ENCODE results near the gene TSNAXIP1.
A peak's percentile ranks its signal among the peaks of the same experiment; 100 is the strongest.

Gene TSNAXIP1

DNA sequence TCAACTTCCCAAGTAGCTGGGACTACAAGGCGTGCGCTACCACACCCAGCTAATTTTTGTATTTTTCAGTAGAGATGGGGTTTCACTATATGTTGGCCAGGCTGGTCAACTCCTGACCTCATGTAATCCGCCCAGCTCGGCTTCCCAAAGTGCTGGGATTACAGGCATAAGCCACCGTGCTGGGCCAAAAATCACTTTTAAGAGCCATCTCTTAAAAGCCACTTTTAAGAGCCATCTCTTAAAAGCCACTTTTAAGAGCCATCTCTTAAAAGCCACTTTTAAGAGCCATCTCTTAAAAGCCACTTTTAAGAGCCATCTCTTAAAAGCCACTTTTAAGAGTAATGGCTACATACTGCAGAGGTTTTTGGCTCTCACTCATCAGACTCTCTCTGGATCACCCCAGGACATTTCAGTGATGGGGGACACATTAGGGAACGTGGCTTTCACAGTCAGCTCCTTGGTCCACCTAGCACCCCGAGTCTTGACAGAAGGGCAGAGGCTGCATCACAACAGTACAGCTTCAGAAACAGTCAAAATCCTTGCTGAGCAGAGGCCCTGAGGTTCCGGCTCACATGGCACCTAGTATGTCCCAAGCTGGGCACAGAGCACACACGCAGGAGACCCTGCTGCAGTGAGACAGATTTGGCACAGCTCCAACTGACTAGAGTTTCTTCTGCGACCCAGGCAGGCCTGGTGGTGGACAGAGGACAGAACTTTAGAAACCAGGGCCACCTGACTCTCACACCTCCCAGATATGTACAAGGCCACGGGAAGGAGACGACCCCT lies 23.9 kb upstream of the TSNAXIP1 start:
- DNase-seq (ENCODE audit: low read depth) = no peak

DNA sequence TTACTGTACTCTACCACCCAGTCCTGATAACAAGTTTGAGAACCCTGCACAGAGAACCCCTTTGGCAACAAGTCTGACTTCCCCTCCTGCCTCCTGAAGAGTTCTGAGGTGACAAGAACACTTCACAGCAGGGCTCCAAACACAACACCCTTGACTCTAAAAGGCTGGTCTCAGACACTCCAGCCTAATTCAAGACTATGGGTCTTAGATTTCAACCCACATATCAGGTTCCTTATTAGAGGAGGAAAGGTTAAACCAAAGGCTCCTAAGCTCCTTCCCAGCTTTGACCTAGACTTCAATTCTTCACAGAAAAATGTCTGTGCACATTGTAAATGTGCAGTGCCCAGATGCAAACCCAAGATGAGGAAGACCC lies 23.4 kb upstream of the TSNAXIP1 start:
- DNase-seq (ENCODE audit: low read depth) = no peak

DNA sequence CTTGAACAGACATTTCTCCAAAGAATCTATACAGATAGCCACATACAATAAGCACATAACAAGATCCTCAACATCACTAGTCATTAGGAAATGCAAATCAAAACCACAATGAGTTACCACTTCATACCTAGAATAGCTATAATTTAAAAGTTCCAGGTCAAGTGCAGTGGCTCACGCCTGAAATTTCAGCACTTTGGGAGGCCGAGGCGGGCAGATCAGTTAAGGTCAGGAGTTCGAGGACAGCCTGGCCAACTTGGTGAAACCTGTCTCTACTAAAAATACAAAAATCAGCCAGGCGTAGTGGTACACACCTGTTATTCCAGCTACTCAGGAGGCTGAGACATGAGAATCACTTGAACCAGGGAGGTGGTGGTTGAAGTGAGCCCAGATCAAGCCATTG lies 20.2 kb upstream of the TSNAXIP1 start:
- no peak for DNase-seq (ENCODE audit: low read depth)

DNA sequence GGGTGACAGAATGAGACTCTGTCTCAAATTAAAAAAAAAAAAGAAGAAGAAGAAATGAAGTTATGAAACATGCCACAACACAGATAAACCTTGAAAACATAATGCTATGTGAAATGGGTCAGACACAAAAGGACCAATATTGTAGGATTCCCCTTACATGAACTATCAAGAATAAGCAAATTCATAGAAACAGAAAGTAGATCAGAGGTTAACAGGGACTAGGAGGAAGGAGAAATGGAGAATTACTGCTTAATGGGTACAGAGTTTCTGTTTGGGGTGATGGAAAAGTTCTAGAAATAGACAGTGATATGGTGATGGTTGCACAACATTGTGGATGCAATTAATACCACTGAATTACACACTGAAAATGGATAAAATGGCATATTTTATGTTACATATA lies 16.6 kb upstream of the TSNAXIP1 start:
- DNase-seq (ENCODE audit: low read depth) = no peak

DNA sequence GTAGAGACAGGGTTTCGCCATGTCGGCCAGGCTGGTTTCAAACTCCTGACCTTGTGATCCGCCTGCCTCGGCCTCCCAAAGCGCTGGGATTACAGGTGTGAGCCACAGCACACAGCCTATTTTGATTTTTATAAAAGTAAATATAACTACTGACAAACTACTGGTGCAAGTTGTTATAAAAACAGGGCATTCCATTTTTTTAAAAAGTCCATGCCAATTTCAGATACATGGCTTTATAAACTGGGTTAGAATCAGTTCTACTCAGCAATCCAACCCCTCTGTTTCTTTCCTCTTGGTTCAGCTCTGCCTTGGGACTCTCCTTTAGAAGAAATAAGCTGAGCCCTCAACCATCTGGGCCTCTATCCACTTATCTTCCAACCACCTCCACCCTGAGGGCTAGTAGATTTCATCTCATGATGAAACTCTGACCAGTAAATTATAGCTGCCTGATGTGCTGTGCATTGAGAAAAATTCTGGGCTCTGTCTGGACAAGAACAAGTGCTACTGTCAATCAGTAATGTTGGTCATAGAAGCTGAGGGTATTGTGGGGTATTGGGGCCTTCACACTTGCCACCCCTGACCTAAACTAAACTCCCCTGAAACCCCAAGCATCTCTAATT lies 10.5 kb upstream of the TSNAXIP1 start:
- no peak for DNase-seq (ENCODE audit: low read depth)

DNA sequence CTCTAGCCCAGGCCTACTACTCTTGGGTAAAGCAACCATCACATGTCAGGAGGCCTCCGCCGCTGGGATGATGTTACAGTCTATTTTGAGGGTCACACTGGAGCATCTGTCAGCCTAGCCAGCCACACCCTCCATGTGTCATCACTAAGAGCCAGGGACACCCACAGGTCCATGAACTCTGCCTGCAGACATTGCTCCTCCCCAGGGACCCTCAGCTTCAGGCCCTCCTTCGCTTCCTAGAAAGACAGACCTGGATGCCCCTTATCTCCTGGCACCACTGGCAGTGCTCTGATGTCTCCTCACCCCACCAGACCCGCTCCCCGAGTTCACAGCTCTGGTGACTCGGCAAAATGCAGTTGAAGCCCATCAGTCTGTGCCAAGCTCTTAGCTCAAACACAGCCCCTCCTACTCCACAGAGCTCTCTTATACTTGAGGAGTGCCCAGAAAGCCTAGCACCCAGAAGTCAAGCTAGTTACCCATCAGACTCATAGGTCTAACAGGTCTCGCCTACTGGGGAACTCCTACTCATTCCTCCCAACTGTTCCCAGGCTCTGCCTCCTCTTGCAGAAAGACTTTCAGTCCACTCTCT lies 6.3 kb upstream of the TSNAXIP1 start:
- no peak for DNase-seq (ENCODE audit: low read depth)

DNA sequence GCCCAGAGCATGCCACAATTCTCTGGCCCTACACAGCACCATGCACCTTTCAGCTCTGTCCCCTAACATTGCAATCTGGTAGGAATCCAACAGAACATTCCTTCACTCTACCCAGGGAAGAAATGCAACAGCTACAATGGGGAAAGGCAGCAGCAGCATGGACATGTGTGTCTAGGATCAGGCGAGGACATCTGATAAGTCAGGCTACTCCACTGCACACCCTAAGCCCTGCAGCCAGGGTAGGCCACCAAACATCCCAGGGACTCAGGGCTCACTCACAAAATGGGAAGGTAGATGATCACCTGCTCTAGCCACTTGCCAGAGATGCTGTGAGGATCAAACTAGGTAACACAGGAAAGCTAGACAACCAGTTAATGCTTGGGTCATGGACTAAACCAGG lies 5.4 kb upstream of the TSNAXIP1 start:
- no peak for DNase-seq (ENCODE audit: low read depth)

DNA sequence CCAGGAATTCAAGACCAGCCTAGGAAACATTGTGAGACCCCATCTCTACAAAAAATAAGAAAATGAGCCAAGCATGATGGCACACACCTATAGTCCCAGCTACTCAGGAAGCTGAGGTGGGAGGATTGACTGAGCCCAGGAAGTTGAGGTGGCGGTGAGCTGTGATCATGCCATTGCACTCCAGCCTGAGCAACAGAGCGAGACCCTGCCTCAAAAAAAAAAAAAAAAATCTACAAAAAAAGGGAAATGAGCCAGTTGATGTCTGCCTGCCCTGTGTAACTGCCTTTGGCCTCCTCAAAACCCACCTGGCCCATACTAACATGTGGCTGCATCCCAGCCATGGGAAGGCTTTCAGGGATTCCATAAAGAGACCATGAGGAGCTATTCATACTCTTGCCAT lies 4.8 kb upstream of the TSNAXIP1 start:
- DNase-seq (ENCODE audit: low read depth) = no peak

DNA sequence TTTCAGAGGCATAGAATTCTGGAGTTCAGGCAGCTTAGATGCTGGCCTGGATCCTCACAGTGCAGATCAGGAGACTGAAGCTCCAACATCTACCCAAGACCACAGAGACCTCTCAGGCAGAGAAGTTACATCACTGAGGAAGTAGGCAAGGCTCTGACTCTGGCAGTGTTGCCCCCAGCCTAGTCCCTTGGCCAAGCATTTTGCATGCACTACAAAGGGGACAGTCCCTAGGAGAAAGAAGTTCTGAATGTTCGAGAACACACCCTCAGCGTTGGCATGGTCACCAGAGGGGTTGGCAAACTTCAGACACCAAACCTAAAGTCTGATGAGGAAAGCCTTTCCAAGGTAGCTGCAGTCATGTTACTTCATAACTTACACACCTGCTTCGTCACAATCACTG lies 2.8 kb upstream of the TSNAXIP1 start:
- no peak for DNase-seq (ENCODE audit: low read depth)

DNA sequence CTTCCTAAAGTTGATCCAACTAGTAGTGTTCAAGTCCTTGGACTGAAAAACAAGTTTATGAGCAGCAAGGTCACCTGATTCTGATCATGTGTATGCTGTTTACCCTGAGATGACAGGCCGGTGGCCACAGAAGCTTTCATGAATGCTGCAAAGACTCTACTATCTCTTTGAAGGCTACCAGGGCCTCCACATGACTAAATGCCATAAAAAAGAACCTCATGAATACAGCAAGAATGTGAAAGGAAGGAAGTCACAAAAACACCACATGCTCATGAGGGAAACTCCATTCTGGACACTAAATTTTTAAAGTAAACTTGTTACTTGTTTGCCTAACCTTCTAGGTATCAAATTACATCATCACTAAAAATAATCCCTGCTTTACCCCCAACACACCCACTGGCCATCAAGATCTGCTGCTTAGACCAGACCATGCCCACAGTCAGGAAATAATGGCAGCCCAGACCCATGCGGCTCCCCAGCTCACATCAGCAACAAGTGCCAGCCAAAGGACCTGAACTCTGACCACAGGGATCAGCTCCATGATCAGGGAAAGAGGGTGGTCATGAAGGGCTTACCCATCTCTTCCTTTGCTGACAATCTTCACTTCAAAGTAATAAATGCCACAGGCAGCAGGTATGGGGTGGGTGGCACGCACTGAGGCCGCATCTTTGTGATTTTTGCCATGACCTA lies 1.7 kb upstream of the TSNAXIP1 start:
- no peak for DNase-seq (ENCODE audit: low read depth)

DNA sequence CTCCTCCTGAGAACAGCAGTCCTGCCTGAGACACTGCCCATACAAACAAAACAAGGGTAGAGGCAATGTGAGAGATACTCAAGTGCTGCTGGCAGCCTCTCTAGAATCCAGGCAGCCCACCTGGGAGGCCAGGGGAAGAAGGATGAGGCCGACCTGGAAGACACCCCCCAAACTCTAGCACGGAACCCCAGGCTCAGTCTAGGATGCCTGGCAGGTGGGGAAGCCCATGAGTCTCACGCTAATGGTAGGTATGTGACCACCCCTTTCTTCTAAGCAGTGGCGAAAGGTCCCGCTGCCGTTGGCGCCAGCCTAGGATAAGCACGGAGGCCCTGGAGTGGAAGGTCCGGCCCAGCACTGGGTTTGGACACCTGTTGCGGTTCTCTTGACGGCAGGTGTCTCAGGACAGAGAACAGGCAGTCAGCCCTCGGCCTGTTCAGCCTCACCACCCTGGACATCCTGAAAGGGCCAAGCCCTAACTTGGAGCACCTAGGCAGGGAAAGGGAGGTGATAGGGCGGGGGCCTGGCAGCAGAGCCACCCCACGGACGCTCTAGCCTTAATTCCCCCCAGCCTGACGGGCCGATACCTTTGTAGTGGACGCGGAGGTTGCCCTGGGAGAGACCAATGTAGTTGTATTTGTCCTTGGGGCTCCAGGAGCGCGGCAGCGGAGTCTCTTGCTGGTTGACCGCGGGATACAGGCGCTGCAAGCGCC lies 816 bp upstream of the TSNAXIP1 start:
- no peak for DNase-seq (ENCODE audit: low read depth)

DNA sequence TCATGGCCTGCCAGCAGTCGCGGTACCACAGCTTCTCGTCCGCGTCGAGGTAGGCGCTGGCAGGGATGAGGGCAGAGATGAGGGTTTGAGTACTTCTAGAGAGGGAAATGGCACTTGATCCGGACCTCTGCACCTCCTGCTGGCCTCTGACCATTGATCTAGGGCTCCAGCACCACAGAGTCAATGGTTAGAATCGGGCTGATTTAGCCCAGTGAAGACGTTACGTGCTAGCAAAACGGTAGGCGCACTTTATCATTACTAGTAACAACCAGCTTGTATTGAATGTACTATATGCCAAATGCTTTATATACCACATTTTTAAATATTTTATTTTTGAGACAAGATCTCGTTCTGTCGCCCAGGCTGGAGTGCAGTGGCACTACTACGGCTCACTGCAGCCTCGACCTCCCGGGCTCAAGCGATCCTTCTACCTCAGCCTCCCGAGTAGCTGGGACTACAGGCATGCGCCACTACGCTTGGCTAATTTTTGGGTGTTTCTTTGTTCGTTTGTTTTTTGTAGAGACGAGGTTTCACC lies 526 bp downstream of the TSNAXIP1 start:
- no peak for DNase-seq (ENCODE audit: low read depth)

DNA sequence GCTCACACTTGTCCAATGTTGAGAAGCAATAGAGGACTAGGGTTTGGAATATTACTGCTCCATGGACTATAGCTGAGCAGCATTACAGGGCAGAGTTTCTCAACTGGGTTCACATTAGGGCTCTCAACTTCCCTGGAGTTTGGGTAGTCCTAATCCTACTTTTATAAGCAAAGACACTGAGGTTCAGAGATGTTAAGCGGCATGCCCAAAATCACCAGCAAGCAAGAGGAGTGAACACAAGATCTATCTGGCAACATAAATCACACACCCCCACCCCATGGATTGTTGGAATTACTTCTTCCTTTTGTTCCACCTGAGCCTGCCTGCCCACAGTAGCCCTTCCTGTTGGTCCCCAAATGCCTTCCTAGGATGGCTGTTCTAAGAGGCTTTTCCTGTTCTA lies 5.2 kb downstream of the TSNAXIP1 start:
- no peak for DNase-seq (ENCODE audit: low read depth)

DNA sequence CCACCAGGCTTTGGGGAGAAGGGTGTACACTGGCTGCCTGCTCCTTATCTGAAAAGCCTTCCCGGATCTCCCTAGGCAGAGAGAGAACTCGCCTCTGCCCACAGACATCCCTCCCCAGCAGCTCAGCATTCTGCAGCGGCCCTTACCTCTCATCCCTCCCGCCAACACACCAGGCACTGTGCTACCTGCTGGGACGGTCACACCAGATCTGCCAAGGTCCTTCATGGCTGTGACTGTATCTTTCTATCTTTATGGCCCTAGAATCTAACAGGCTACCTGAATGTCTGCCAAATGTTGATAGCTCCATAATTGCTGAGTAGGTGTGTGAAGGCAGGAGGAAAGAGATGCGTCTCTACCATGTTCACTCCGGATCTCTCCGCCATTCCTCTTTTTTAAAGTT lies 7.9 kb downstream of the TSNAXIP1 start:
- no peak for DNase-seq (ENCODE audit: low read depth)

DNA sequence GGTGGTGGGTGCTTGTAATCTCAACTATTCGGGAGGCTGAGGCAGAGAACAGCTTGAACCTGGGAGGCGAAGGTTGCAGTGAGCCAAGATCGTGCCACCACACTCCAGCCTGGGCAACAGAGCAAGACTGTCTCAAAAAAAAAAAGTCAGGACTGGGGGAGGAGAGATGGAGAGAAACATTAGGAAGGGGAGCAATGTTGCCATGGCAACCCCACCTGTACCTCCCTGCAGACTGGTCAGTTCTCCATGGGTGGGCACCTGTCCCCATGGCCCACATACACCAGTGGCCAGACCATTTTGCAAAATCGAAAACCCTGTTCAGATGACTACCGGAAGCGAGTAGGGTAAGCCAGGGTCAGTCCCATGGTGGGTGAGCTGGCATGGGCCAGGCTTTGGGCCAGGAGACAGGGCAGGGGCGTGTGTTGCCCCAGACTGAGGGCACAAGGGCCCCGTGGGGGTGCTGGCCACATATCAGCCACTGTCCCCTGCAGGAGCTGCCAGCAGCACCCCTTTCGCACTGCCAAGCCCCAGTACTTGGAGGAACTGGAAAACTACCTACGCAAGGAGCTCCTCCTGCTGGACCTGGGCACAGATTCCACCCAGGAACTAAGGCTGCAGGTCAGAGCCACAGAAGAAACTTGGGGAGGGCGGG lies 14.0 kb downstream of the TSNAXIP1 start:
- DNase-seq (ENCODE audit: low read depth) = no peak

DNA sequence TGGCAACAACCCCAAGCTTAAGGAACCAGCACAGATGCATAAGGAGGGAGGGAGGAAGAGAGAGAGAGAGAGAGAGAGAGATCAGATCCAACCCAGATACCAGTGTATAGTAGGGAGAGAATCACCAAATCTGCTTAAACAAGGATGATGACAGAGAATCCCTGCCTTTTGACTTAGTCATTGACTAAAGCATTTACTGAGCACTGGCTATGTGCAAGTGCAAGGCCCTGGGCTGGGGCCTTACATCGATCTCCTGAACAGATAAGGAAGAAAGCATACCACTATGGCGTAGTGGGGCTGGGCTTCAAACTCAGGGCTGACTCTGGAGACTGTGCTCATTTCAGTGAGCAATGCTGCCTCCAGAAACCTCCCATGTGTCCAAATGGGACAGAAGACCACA lies 15.8 kb downstream of the TSNAXIP1 start:
- no peak for DNase-seq (ENCODE audit: low read depth)

DNA sequence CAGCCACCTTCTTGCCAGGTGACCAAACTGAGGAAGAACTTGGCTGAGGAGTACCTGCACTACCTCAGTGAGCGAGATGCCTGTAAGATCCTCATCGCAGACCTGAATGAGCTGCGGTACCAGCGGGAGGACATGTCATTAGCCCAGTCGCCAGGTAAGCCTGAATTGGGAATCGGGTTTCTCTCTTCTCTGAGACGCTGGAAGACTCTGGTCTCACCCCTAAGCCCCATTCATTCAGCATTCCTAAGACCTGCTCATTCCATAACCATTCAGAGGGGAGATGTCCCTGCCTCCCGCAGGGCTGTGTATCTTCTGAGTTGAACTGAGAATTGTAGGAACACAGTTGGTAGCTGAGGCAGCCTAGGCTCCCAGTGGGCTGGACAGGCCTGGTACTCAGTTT lies 18.4 kb downstream of the TSNAXIP1 start:
- DNase-seq (ENCODE audit: low read depth) = no peak

DNA sequence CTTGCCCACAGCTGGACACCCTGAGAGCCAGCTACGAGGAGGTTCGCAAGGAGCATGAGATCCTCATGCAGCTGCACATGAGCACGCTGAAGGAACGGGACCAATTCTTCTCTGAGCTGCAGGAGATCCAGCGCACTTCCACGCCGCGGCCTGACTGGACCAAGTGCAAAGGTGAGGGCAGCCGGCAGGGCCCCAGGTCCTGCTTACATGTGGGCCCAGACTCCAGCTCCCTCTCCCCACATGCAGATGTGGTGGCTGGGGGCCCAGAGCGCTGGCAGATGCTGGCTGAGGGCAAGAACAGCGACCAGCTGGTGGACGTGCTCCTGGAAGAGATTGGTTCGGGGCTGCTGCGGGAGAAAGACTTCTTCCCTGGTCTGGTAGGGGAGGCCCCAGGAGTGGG lies 19.2 kb downstream of the TSNAXIP1 start:
- DNase-seq (ENCODE audit: low read depth) = no peak

DNA sequence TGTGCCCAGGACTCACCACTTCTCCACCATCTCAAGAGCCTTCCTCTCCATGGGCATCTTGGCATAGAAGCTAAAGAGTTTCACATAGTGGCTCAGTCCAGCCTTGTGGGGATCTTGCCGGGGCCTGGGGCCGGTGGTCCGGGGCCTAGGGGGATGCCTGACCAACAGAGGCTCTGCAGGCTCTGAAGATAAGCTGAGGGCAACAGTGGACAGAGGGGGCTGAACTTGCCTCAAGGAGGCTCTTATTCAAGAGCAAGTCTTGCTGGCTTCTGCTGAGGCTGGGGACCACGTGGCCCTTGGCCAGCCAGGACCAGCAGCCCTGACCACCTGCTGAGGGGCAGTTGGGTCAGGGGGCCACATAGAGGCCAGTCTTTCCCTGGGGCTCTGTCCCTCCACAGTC lies 22.0 kb downstream of the TSNAXIP1 start:
- DNase-seq (ENCODE audit: low read depth) = no peak

DNA sequence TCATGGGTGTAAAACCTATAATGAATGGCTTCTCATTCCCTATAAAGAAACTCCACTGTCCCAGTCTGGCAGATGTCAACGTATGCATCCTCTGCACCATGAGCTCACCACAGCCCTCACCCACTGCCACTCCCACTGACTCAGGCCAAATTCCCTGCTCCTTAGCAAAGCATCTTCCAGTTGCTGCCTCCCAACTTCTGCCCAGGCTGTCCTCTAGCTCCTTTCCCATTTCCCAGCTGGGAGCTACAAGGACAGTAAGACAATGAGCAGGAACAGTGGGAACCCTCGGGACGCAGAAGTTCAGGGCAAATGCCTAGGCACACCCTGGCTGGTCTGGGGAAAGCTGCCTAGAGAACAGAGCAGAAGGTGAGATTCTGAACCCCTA lies 26.3 kb downstream of the TSNAXIP1 start:
- DNase-seq (ENCODE audit: low read depth) = peak; percentile 57

DNA sequence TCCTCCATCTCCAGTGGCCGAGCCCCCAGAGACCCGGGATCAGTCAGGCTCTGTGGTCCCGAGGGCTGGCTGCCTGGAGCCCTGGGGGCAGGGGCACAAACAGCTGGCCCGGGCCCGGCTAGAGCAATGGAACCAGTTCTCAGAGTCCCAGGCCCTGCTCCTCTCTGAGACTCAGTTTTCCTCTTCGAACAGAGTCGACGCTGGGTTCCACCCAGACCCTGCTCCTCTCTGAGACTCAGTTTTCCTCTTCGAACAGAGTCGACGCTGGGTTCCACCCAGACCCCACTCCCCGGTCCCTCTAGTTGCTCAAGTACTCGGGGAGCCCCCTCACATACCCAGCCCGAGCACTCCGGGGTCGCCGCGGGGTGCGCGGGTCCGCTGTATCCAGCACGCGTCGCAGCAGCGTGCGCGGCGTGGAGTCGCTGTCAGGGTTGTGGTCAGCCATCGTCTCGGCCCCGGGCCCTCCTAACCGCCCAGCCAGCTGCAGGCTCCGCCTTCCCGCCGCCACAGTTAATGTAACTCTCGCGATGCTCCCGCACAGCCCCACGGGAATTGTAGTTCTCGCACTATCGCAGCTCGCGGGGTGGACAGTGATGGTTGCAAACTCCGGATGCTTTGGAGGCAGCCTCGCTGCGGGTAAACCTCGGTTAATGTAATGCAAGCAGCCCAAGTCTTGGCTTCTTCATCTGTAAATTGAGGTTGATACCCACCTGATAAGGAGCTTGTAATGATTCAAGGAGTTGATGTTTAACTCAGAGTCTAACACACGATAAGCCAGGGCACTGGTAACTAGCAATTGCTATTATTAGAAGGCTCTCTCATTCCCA lies 26.9 kb downstream of the TSNAXIP1 start:
- DNase-seq (ENCODE audit: low read depth) = peak; percentile 54

All from HS-5 (cell line).